Mucosa of descending colon (tissue), 3 donors: Measurements from ENCODE around the gene TAS2R39. TPM values are rescaled to one million over a fixed set of nuclear protein-coding genes. Genes with fewer than 3 reads are reported as not detected.
"Not testable (repeated sequence)": the region's sequence is repeated elsewhere in the genome, so short reads cannot be mapped to it uniquely, and the experiment has no call there.

ENCODE experiments used
- ATAC-seq: fragments of 200-7000 bp; cut with Tn5 transposase; one replicate; pipeline ENCODE4 v1.9.1; 2020; ENCODE audit warnings: mild to moderate bottlenecking, moderate library complexity
- DNase-seq, 3 donors: peaks; one replicate each; pipeline ENCODE4 v3.0.0-alpha.2; 2020
- H3K36me3 ChIP-seq: fragments of 200-600 bp; one replicate; pipeline ENCODE4 v1.8.0; 2021; ENCODE audit warnings: low read depth, mild to moderate bottlenecking
- H3K4me1 ChIP-seq: fragments of 200-600 bp; one replicate; pipeline ENCODE4 v1.8.0; 2021; ENCODE audit warnings: low read depth, mild to moderate bottlenecking
- H3K4me3 ChIP-seq: fragments of 200-600 bp; one replicate; pipeline ENCODE4 v1.8.0; 2021; ENCODE audit warnings: mild to moderate bottlenecking
- H3K9me3 ChIP-seq: fragments of 200-600 bp; one replicate; pipeline ENCODE4 v1.8.0; 2021; ENCODE audit warnings: mild to moderate bottlenecking
- intact Hi-C, 2 donors: fragments of 100-400 bp; cut with DNase I in 1 of 2; cut with micrococcal nuclease in 1 of 2; formaldehyde crosslinking; loops; one replicate each; pipeline versions ENCODE4 v1.11.0 to v1.11.1; 2022; cut with DNase I, micrococcal nuclease
- total RNA-seq, 3 donors: library from RNA; stranded (reverse); fragmentation: NEBNext Ultra II Directional in 2 of 3; extraction: Animal tissue kit (Norgen Biotek cat#: 25700) in 2 of 3; gene quantifications; one replicate each; pipeline versions ENCODE4 v1.2.1 to v1.2.4, GENCODE V29; 2021 to 2023
- TF ChIP-seq, protein P1 (sequence below): fragments of 200-600 bp; IDR thresholded peaks from one replicate; pipeline ENCODE4 v1.8.0; 2022; ENCODE audit warnings: antibody characterized with exemption, mild to moderate bottlenecking
- donor health status: DM: no; HTN: no; CAD: no; lungs with moderate emphysema.
- donor health status: DM: no; HTN: no; CAD: no.
- donor health status: DM: no; HTN: yes; CAD: no.

TAS2R39 gene
- total RNA-seq, 3 donors from 2014 or later, result not detected

- H3K9me3 ChIP-seq, result no peaks in the 10 kb centered on the region
- no peak overlapping the region for H3K4me3 ChIP-seq
- H3K4me1 ChIP-seq, result no peaks in the 10 kb centered on the region
- TF ChIP-seq, protein P1, sequence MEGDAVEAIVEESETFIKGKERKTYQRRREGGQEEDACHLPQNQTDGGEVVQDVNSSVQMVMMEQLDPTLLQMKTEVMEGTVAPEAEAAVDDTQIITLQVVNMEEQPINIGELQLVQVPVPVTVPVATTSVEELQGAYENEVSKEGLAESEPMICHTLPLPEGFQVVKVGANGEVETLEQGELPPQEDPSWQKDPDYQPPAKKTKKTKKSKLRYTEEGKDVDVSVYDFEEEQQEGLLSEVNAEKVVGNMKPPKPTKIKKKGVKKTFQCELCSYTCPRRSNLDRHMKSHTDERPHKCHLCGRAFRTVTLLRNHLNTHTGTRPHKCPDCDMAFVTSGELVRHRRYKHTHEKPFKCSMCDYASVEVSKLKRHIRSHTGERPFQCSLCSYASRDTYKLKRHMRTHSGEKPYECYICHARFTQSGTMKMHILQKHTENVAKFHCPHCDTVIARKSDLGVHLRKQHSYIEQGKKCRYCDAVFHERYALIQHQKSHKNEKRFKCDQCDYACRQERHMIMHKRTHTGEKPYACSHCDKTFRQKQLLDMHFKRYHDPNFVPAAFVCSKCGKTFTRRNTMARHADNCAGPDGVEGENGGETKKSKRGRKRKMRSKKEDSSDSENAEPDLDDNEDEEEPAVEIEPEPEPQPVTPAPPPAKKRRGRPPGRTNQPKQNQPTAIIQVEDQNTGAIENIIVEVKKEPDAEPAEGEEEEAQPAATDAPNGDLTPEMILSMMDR, result no peak
- ATAC-seq, result peak; percentile 51
- no peaks in the 10 kb centered on the region for H3K36me3 ChIP-seq
- DNase-seq, result peak in 1 of 3 donors; percentile 31
- intact Hi-C loops, result no loop called here
Observed at GRCh38 chr7:143205560-143206293, 22.5 kb downstream of the TAS2R39 start.

DNA sequence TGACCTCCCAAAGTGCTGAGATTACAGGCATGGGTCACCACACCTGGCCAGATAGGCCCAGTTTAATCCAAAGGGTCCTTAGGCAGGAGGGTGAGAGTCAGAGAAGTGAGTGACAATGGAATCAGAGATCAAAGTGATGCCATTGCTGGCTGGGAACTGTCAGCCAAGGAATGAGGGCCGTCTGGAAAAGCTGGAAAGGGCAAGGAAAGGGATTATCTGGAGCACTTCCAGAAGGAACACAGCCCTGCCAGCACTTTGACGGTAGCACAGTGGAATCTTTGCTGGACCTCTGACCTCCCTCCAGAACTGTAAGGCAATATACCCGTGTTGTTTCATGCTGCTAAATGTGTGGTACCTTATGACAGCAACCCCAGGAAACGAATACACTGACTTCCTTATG lies 27.3 kb downstream of the TAS2R39 start:
- intact Hi-C loops, result no loop called here
- Histone ChIP-seq H3K36me3 (no peaks in the 10 kb centered on the region), H3K9me3 (no peaks in the 10 kb centered on the region), H3K4me3 (no peak overlapping the region), H3K4me1 (no peaks in the 10 kb centered on the region)
- ATAC-seq, result no peak
- TF ChIP-seq, protein P1, result no peak
- no peak for DNase-seq

GRCh38 chr7:143213478-143213877 lies 30.3 kb downstream of the TAS2R39 start:
- intact Hi-C loops, result not testable (repeated sequence)

GRCh38 chr7:143214789-143215679 lies 31.8 kb downstream of the TAS2R39 start:
- ATAC-seq (peak; percentile 96), DNase-seq (peak in 1 of 3 donors; percentile 57)
- Histone ChIP-seq H3K4me3 (no peak overlapping the region), H3K36me3 (no peaks in the 10 kb centered on the region), H3K9me3 (no peaks in the 10 kb centered on the region), H3K4me1 (no peaks in the 10 kb centered on the region)
- TF ChIP-seq, protein P1, result peak; percentile 93
- intact Hi-C loops, result loop anchor here (2.0 to 5.0 kb wide), 2 partner anchors 208 kb away; no protein-coding TSS in a partner anchor

More at GRCh38 chr7:143213478-143213877, 30.3 kb downstream of the TAS2R39 start:
- not testable (repeated sequence) for DNase-seq, ATAC-seq, H3K4me3 ChIP-seq, H3K36me3 ChIP-seq, H3K4me1 ChIP-seq, H3K9me3 ChIP-seq

DNA sequence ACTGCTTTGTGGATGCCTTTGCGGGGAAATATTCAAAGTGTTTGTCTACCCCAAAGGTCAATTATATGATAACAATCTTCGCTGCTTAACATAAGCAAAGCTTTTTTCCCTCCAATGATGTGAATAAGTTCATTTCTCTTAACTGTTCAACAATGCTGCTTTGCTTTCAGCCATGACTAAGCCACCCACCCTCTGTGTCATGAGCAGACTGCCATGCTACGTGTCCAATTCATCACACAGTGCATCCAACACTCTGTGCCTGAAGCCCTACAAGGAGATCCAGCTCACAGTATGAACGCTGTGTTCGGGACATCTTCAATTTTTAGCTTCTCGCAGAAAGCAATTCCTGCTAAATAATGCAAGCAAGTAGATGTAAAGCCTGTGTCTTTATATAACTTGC lies 32.9 kb downstream of the TAS2R39 start:
- Histone ChIP-seq H3K4me1 (no peaks in the 10 kb centered on the region), H3K36me3 (no peaks in the 10 kb centered on the region), H3K9me3 (no peaks in the 10 kb centered on the region), H3K4me3 (no peak overlapping the region)
- intact Hi-C loops, result loop anchor here in 1 of 2 donors (5.0 kb wide), 1 partner anchor 209 kb away; no protein-coding TSS in a partner anchor
- DNase-seq (no peak), ATAC-seq (no peak)
- TF ChIP-seq, protein P1, result no peak
